PC-3 (cell line): Measurements from ENCODE around the gene STUB1. TPM values are rescaled to one million over a fixed set of nuclear protein-coding genes. Genes with fewer than 3 reads are reported as not detected.
A peak's percentile ranks its signal among the peaks of the same experiment; 100 is the strongest.

Source experiments
- ATAC-seq: fragments of 200-7000 bp; cut with Tn5 transposase; 2 replicates; pipeline ENCODE4 v1.9.1; 2020; ENCODE audit warnings: mild to moderate bottlenecking, moderate library complexity
- BruUV-seq: library from RNA; stranded (reverse); fragments of 400-500 nt; replicated peaks from 2 replicates; lab custom pipeline; 2021; lab: Mats Ljungman, UMichigan
- CTCF ChIA-PET: fragments of 300-600 bp; sonication (Branson Sonifier 250); formaldehyde crosslinking; loops from one replicate; lab custom pipeline; 2022; ENCODE audit warnings: antibody characterized with exemption; lab: Charles Lee
- POLR2A ChIA-PET: fragments of 300-600 bp; sonication (Branson Sonifier 250); formaldehyde crosslinking; loops from one replicate; lab custom pipeline; 2022; ENCODE audit warnings: antibody characterized with exemption; ENCODE audit not compliant: unreplicated experiment; lab: Charles Lee
- DNase-seq: peaks from one replicate; pipeline ENCODE4 v3.0.0-alpha.2; 2015
- H2AFZ ChIP-seq: fragments of 300-600 bp; sonication (generic); 2 replicates; pipeline ENCODE4 v1.6.0; 2016; ENCODE audit warnings: antibody characterized with exemption, low read length
- H3F3A ChIP-seq: fragments of 300-600 bp; sonication (generic); one replicate; pipeline ENCODE4 v1.6.0; 2017; ENCODE audit warnings: antibody characterized with exemption, low read length, control low read depth, mild to moderate bottlenecking; ENCODE audit not compliant: unreplicated experiment
- H3K27ac ChIP-seq: fragments of 300-600 bp; sonication (generic); 2 replicates; pipeline ENCODE4 v1.5.1; 2016; ENCODE audit warnings: mild to moderate bottlenecking, low read length
- H3K27me3 ChIP-seq: fragments of 300-600 bp; sonication (generic); 2 replicates; pipeline ENCODE4 v1.6.1; 2016; ENCODE audit warnings: low read length, mixed read lengths
- H3K36me3 ChIP-seq: fragments of 300-600 bp; sonication (generic); 2 replicates; pipeline ENCODE4 v1.6.1; 2016; ENCODE audit warnings: low read depth, mixed run types, low read length, mixed read lengths
- H3K4me1 ChIP-seq: fragments of 300-600 bp; sonication (generic); 2 replicates; pipeline ENCODE4 v1.5.1; 2016; ENCODE audit warnings: low read length; ENCODE audit not compliant: insufficient read depth
- H3K4me2 ChIP-seq: fragments of 300-600 bp; sonication (generic); 2 replicates; pipeline ENCODE4 v1.6.0; 2016; ENCODE audit warnings: low read length
- H3K4me3 ChIP-seq: fragments of 300-600 bp; sonication (generic); 2 replicates; pipeline ENCODE4 v1.5.1; 2016; ENCODE audit warnings: mild to moderate bottlenecking, low read length, mixed read lengths
- H3K79me2 ChIP-seq: fragments of 300-600 bp; sonication (generic); 2 replicates; pipeline ENCODE4 v1.6.1; 2017; ENCODE audit warnings: low read length, mixed read lengths
- H3K9ac ChIP-seq: fragments of 300-600 bp; sonication (generic); 2 replicates; pipeline ENCODE4 v1.6.0; 2016; ENCODE audit warnings: mild to moderate bottlenecking, low read length
- H3K9me2 ChIP-seq: fragments of 300-600 bp; sonication (generic); replicated peaks from 2 replicates; pipeline ENCODE4 v1.6.1; 2016; ENCODE audit warnings: mixed run types, low read length, mixed read lengths
- H3K9me3 ChIP-seq: fragments of 300-600 bp; sonication (generic); 2 replicates; pipeline ENCODE4 v1.6.1; 2016; ENCODE audit warnings: low read length, mixed read lengths
- H4K20me1 ChIP-seq: fragments of 300-600 bp; sonication (generic); 2 replicates; pipeline ENCODE4 v1.6.1; 2016; ENCODE audit warnings: low read length, mixed read lengths
- CTCF ChIP-seq: fragments of 300-600 bp; sonication (generic); conservative IDR thresholded peaks from 2 replicates; pipeline ENCODE4 v1.5.1; 2017; ENCODE audit warnings: antibody characterized with exemption, low read depth, mild to moderate bottlenecking, low read length
- EZH2 ChIP-seq: fragments of 300-600 bp; sonication (generic); IDR thresholded peaks from one replicate; pipeline ENCODE4 v1.6.1; 2017; ENCODE audit warnings: antibody characterized with exemption, mild to moderate bottlenecking, low read length; ENCODE audit not compliant: unreplicated experiment
- EZH2phosphoT487 ChIP-seq: fragments of 300-600 bp; sonication (generic); IDR thresholded peaks from 2 replicates; pipeline ENCODE4 v1.6.1; 2018; ENCODE audit warnings: mild to moderate bottlenecking, antibody characterized with exemption, low read length, borderline replicate concordance
- intact Hi-C: fragments of 100-400 bp; cut with micrococcal nuclease; formaldehyde crosslinking; loops from 2 replicates; pipeline ENCODE4 v1.9.0; 2023
- total RNA-seq: library from RNA; depleted of rRNA; stranded (reverse); fragments of >200 nt; gene quantifications from 2 replicates; pipeline ENCODE4 v1.2.3, GENCODE V29; 2014

The STUB1 gene
- total RNA-seq, 1 experiment from 2014 or later, result 152 TPM

DNA sequence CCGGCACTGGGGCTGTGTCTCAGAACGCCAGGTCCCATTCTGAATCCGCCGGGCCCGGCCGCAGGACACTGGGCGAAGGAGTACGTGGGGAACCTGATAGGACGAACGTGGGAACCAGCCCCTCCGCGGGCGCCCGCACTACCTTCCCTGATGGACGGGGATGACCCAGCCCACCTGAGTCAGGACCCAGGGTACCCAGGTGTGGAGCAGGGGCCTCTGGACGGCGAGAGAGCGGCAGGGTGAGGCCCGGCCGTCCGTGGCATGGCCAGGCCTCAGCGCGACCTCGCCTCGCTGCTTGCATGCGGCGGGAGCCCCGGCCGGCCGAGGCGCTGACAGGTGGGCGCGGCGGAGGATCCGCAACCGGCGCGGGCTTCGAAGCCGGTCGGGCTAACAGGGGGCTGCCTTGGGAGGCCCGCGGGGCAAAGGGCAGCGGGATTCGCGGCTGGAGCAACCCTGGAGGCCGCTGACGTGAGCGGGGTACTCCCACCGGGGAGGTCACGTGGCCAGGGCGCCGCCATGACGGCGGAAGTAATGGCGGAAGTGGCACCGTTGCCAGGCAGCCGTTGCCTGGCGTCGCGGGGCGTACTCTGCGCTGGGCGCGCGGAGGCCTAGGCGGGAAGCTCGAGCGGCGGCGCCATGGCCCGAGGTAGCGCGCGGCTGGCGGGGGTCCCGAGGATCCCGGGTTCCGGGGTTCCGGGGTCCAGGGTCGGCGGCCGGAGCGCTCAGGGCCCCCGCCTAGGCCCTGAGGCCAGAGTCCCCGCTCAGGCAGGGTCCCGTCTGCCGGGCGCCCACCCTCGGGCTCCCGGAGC lies 31.2 kb upstream of the STUB1 start, which contains the start of gene WDR90:
Gene WDR90 (plus strand): TSS at position 585 of the 809 bp plus-strand sequence. CDS start 52 bp downstream, at position 637.
- peak; percentile 69 for DNase-seq
- ChIA-PET POLR2A (no interaction called here), CTCF (no interaction called here)
- Histone ChIP-seq H2AFZ (peak within 1 kb of the TSS; percentile 73), H3K4me1 (peaks cover 33% of the 10 kb centered on the region), H3K36me3 (no peaks in the 10 kb centered on the region), H3K4me3 (peak within 1 kb of the TSS; percentile 62), H3K4me2 (peak within 1 kb of the TSS; percentile 81), H3K27me3 (no peaks in the 10 kb centered on the region), H3K27ac (peak within 1 kb of the TSS; percentile 40), H3K9me3 (no peaks in the 10 kb centered on the region), H3F3A (no peaks in the 10 kb centered on the region), H3K79me2 (peaks cover 24% of the 10 kb centered on the region), H4K20me1 (no peaks in the 10 kb centered on the region), H3K9ac (peak within 1 kb of the TSS; percentile 83), H3K9me2 (no peaks in the 10 kb centered on the region)
- no TSS peak for BruUV-seq
- peak; percentile 75 for ATAC-seq
- intact Hi-C loops, result no loop called here
- TF ChIP-seq CTCF, result no peak
- no peak for TF ChIP-seq EZH2phosphoT487
- no peak for TF ChIP-seq EZH2

GRCh38 chr16:649631-650030 lies 30.6 kb upstream of the STUB1 start:
- ATAC-seq, result peak; percentile 32

More at GRCh38 chr16:649631-650030, 30.6 kb upstream of the STUB1 start:
- no TSS peak for BruUV-seq
- H3K27ac ChIP-seq, result 0 out of 2 replicates have a peak overlapping the region, but pooled peaks have one; percentile 23
- peak overlapping the region; percentile 83 for H3K9ac ChIP-seq
- H3K4me2 ChIP-seq, result peak overlapping the region; percentile 81
- no peaks in the 10 kb centered on the region for H3K36me3 ChIP-seq
- TF ChIP-seq EZH2phosphoT487, result no peak
- TF ChIP-seq CTCF, result no peak
- no peak for TF ChIP-seq EZH2
- intact Hi-C loops, result no loop called here
- H3K79me2 ChIP-seq, result peaks cover 18% of the 10 kb centered on the region
- no peaks in the 10 kb centered on the region for H4K20me1 ChIP-seq
- no peaks in the 10 kb centered on the region for H3K27me3 ChIP-seq
- H3K9me3 ChIP-seq, result no peaks in the 10 kb centered on the region
- H2AFZ ChIP-seq, result peak overlapping the region; percentile 73
- no peak for DNase-seq
- H3K4me3 ChIP-seq, result peak overlapping the region; percentile 62
- peaks cover 28% of the 10 kb centered on the region for H3K4me1 ChIP-seq
- ChIA-PET CTCF (no interaction called here), POLR2A (no interaction called here)
- H3F3A ChIP-seq, result no peaks in the 10 kb centered on the region
- H3K9me2 ChIP-seq, result no peaks in the 10 kb centered on the region
